Endodermal cell (in vitro differentiated cells): Measurements from ENCODE around the gene TP73. TPM values are rescaled to one million over a fixed set of nuclear protein-coding genes. Genes with fewer than 3 reads are reported as not detected.
A peak's percentile ranks its signal among the peaks of the same experiment; 100 is the strongest.

ENCODE experiments used
- DNase-seq: peaks from one replicate; pipeline ENCODE4 v3.0.0-alpha.2; 2017
- H3K27ac ChIP-seq: 2 replicates; pipeline ENCODE4 v1.5.1; 2013; ENCODE audit warnings: mild to moderate bottlenecking, low read depth, low read length, moderate library complexity
- H3K27me3 ChIP-seq: 2 replicates; pipeline ENCODE4 v1.6.1; 2013; ENCODE audit warnings: mild to moderate bottlenecking, low read length, moderate library complexity; ENCODE audit not compliant: insufficient read depth, control insufficient read depth, poor library complexity, severe bottlenecking
- H3K36me3 ChIP-seq: 2 replicates; pipeline ENCODE4 v1.7.0; 2013; ENCODE audit warnings: mild to moderate bottlenecking, low read length, moderate library complexity; ENCODE audit not compliant: control insufficient read depth, insufficient read depth
- H3K4me1 ChIP-seq: one replicate; pipeline ENCODE4 v1.7.0; 2013; ENCODE audit warnings: low read length; ENCODE audit not compliant: control insufficient read depth, insufficient read depth
- H3K4me3 ChIP-seq: 2 replicates; pipeline ENCODE4 v1.5.1; 2013; ENCODE audit warnings: mild to moderate bottlenecking, low read length, moderate library complexity
- H3K9ac ChIP-seq: 2 replicates; pipeline ENCODE4 v1.6.1; 2013; ENCODE audit warnings: mild to moderate bottlenecking, low read length, moderate library complexity; ENCODE audit not compliant: poor library complexity, severe bottlenecking; ENCODE audit errors: extremely low read depth
- H3K9me3 ChIP-seq: 2 replicates; pipeline ENCODE4 v1.6.1; 2013; ENCODE audit warnings: mild to moderate bottlenecking, low read length, moderate library complexity; ENCODE audit not compliant: control insufficient read depth
- H3K27ac Mint-ChIP-seq: 2 replicates; pipeline ENCODE4 v1.8.0; 2020; ENCODE audit warnings: mixed read lengths
- H3K27me3 Mint-ChIP-seq: 2 replicates; pipeline ENCODE4 v1.8.0; 2021; ENCODE audit warnings: mild to moderate bottlenecking, mixed read lengths; ENCODE audit not compliant: insufficient read depth
- H3K36me3 Mint-ChIP-seq: 2 replicates; pipeline ENCODE4 v1.8.0; 2020; ENCODE audit warnings: low read depth, mixed read lengths
- H3K4me1 Mint-ChIP-seq: 2 replicates; pipeline ENCODE4 v1.8.0; 2020; ENCODE audit warnings: mixed read lengths
- H3K4me3 Mint-ChIP-seq: 2 replicates; pipeline ENCODE4 v1.8.0; 2020; ENCODE audit warnings: mild to moderate bottlenecking, moderate library complexity, mixed read lengths
- H3K9me3 Mint-ChIP-seq: 2 replicates; pipeline ENCODE4 v1.8.0; 2020; ENCODE audit warnings: mild to moderate bottlenecking, mixed read lengths
- whole genome bisulfite sequencing, 2 experiments: methylation state at CpG; one replicate each; pipeline versions ENCODE4 v1.1.5 to v1.1.7; 2013; ENCODE audit warnings: missing lambda C conversion rate in 2 of 2, mixed read lengths in 1 of 2; ENCODE audit not compliant: insufficient coverage in 1 of 2, insufficient read length in 1 of 2; 5-methylcytosine and 5-hydroxymethylcytosine counted together
- total RNA-seq, 2 donors: library from RNA; stranded (reverse); fragmentation: NEBNext Ultra II Directional in 1 of 2; extraction: Animal tissue kit (Norgen Biotek cat#: 25700) in 1 of 2; gene quantifications; 2 replicates in 1 of 2; 3 replicates in 1 of 2; pipeline ENCODE4 v1.2.1, GENCODE V29; 2021
- TF ChIP-seq, protein P1 (sequence below): fragments of 200-600 bp; sonication (generic); conservative IDR thresholded peaks from 2 replicates; pipeline ENCODE4 v1.5.0; 2021; ENCODE audit warnings: antibody characterized with exemption, mild to moderate bottlenecking

The TP73 gene
- total RNA-seq, 2 donors from 2014 or later: 3.4 to 3.5 TPM

DNA sequence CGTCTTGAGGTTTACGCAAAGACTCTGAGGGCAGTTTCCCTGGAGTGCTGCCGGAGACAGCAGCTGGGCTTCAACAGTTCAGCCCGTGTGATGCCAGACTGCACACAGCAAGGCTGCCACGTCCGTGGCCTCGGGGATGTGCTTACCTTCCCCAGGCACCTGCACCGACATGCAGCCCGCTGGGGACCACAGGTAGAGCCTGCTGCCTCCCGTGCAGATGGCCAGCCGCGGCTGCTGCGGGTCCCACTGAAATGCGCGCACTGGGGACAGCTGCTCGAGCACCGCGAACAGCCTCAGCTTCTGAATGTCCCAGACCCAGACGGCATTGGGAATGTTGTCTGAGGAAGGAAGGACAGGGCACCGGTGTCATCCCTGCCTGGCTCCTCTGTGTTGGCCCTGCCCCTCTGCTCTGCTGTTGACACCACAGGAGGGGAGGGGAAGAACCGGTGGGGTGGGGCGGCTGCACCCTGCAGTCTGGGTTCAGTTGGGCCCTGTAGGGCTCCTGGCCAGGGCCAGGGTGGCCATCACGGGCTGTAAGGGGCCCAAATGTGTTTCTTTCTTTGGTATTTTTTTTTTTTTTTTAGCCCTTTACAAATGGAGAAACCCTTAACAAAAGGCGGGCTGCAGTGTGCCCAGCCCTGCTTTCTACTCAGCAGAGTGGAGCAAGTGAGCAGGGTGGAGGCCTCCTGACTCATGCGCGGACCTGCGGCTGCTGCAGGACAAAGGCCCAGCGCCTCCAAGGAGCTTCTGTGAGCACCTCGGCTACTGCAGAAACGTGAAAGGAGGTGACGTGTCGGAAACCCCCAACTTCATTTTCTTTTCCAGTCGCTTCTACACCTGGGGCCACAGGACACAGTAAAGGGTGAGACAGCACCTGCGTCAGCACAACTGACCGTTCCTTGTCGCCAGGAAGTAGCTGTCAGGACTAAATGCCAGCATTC, 20.7 kb upstream of the TP73 start:
- TF ChIP-seq, protein P1, sequence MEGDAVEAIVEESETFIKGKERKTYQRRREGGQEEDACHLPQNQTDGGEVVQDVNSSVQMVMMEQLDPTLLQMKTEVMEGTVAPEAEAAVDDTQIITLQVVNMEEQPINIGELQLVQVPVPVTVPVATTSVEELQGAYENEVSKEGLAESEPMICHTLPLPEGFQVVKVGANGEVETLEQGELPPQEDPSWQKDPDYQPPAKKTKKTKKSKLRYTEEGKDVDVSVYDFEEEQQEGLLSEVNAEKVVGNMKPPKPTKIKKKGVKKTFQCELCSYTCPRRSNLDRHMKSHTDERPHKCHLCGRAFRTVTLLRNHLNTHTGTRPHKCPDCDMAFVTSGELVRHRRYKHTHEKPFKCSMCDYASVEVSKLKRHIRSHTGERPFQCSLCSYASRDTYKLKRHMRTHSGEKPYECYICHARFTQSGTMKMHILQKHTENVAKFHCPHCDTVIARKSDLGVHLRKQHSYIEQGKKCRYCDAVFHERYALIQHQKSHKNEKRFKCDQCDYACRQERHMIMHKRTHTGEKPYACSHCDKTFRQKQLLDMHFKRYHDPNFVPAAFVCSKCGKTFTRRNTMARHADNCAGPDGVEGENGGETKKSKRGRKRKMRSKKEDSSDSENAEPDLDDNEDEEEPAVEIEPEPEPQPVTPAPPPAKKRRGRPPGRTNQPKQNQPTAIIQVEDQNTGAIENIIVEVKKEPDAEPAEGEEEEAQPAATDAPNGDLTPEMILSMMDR: no peak
- WGBS, 2 experiments: 79 to 82% methylated on average over 23 to 35 of the region's 36 CpGs
- Mint-ChIP-seq H3K27ac (no peak overlapping the region), H3K36me3 (peaks cover 50% of the 10 kb centered on the region), H3K9me3 (no peaks in the 10 kb centered on the region), H3K4me1 (no peaks in the 10 kb centered on the region), H3K27me3 (no peaks in the 10 kb centered on the region), H3K4me3 (no peak overlapping the region)
- H3K9me3 ChIP-seq: no peaks in the 10 kb centered on the region
- H3K4me3 ChIP-seq: no peak overlapping the region
- H3K4me1 ChIP-seq: no peaks in the 10 kb centered on the region
- H3K36me3 ChIP-seq: peaks cover 50% of the 10 kb centered on the region
- no peak overlapping the region for H3K9ac ChIP-seq
- DNase-seq: no peak
- H3K27ac ChIP-seq: peak overlapping the region; percentile 24
- no peaks in the 10 kb centered on the region for H3K27me3 ChIP-seq

DNA sequence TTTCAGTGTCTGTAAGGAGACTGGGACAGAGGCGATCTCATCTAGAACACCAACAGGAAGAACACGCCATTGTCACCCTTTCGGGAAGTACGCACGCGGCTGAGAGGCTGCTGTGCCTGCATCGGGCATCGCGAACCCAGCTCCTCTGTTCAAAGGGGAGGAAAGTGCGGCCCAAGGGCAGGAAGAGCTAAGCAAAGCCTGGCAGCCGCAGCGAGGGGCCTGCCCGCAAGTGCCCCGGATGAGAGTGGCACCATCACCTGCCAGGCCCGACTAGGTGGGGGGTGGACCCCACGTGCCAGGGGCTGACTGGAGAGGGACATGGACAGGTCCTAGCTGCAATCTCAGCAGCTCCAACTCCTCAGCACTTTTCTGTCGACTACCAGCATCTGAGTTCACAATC, 20.0 kb upstream of the TP73 start:
- Mint-ChIP-seq H3K4me1 (no peaks in the 10 kb centered on the region), H3K36me3 (peaks cover 53% of the 10 kb centered on the region), H3K27ac (no peak overlapping the region), H3K9me3 (no peaks in the 10 kb centered on the region), H3K27me3 (no peaks in the 10 kb centered on the region), H3K4me3 (no peak overlapping the region)
- H3K4me3 ChIP-seq: no peak overlapping the region
- no peaks in the 10 kb centered on the region for H3K4me1 ChIP-seq
- no peak overlapping the region for H3K9ac ChIP-seq
- 83 to 92% methylated on average over 6 to 17 of the region's 17 CpGs for WGBS, 2 experiments
- no peaks in the 10 kb centered on the region for H3K27me3 ChIP-seq
- H3K27ac ChIP-seq: no peak overlapping the region
- TF ChIP-seq, protein P1: no peak
- H3K9me3 ChIP-seq: no peaks in the 10 kb centered on the region
- no peak for DNase-seq
- peaks cover 45% of the 10 kb centered on the region for H3K36me3 ChIP-seq

DNA sequence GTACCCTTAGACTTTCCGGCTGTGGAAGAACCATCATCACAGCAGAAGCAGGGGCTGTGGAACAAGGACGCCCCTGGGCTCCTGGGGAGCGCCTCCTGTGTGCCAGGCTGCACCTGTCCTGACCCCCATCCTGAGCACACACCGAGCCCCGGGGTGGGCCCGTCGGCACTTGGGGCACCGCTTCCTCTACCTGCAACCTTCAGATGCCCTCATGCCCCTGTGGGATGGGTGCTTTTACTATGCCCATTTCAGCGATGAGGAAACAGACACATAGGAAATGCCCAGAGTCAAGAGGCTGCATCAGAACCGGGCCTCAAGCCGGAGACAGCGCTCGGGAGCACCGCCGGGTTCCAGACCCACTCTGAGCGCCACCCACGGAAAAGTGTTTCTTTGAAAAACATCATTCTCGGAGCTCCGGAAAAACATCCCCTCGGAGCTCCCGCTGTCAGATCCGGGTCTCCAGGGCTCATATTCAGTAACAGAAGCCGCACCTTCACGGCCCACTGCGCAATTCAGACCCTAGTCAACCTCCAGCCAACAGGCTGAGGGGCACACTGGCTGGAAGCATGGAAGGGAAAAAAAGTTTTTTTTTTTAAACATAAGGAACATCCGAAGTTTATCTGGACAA, 19.5 kb upstream of the TP73 start:
- H3K9me3 Mint-ChIP-seq: no peaks in the 10 kb centered on the region
- 94 to 98% methylated on average over 20 to 26 of the region's 26 CpGs for WGBS, 2 experiments
- no peaks in the 10 kb centered on the region for H3K4me1 Mint-ChIP-seq
- no peaks in the 10 kb centered on the region for H3K4me1 ChIP-seq
- peaks cover 43% of the 10 kb centered on the region for H3K36me3 ChIP-seq
- no peaks in the 10 kb centered on the region for H3K9me3 ChIP-seq
- no peak overlapping the region for H3K4me3 ChIP-seq
- no peak overlapping the region for H3K27ac ChIP-seq
- H3K27ac Mint-ChIP-seq: no peak overlapping the region
- TF ChIP-seq, protein P1: no peak
- H3K27me3 ChIP-seq: no peaks in the 10 kb centered on the region
- no peak overlapping the region for H3K9ac ChIP-seq
- H3K4me3 Mint-ChIP-seq: no peak overlapping the region
- no peak for DNase-seq
- H3K27me3 Mint-ChIP-seq: no peaks in the 10 kb centered on the region
- peaks cover 52% of the 10 kb centered on the region for H3K36me3 Mint-ChIP-seq
